OCI-LY7 (cell line): Measurements from ENCODE around the gene ANKRD42.

Experiments used
- CTCF ChIP-seq: fragments of 200-600 bp; sonication (generic); conservative IDR thresholded peaks from 2 replicates; pipeline ENCODE4 v1.5.1; 2014; ENCODE audit warnings: mild to moderate bottlenecking, antibody characterized with exemption, low read length, moderate library complexity, mixed read lengths
- EZH2phosphoT487 ChIP-seq: fragments of 200-600 bp; sonication (generic); IDR thresholded peaks from 2 replicates; pipeline ENCODE4 v1.6.1; 2018; ENCODE audit warnings: low read depth, borderline replicate concordance, mild to moderate bottlenecking, mixed run types, antibody characterized with exemption, low read length, moderate library complexity, mixed read lengths

DNA sequence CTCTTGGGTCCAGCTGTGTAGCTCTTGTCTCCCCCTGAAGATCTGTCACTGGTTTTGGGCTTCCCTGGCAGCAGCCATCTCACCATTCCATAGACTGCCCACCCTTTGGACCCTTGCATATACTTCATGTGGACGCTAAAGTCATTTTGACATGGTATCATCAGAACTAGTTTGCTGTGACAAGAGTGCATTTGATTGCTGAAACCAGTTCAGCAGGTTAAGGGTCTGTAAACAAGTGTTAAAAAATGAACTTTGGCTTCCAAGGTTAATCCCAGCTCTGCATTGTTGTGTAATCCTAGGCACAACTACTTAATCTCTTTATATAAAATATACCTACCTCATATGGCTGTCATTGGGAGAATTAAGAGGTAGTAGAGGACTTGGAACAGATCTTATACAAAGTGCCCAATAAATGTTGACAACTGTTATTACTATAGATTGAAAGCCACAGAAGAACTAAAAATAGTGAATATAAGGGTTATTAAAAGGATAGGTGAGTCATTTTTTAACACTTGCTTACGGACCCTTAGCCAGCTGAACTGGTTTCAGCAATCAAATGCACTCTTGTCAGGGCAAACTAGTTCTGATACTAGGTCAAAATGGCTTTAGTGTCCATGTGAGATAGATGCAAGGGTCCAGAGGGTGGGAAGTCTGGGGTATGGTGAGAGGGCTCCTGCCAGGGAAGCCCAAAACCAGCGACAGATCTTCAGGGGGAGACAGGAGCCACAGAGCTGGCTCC, 63.3 kb downstream of the ANKRD42 start:
- TF ChIP-seq CTCF (no peak), EZH2phosphoT487 (no peak)
